Body of pancreas (tissue), 4 donors: ENCODE data around the gene YWHAQ. TPM values are rescaled to one million over a fixed set of nuclear protein-coding genes. Genes with fewer than 3 reads are reported as not detected.
"Not testable (repeated sequence)": the region's sequence is repeated elsewhere in the genome, so short reads cannot be mapped to it uniquely, and the experiment has no call there.

ENCODE experiments used
- ATAC-seq: fragments of 150-250 bp; one replicate; pipeline ENCODE4 v1.9.1; 2016
- DNase-seq, 4 donors: peaks; one replicate each; pipeline ENCODE4 v3.0.0-alpha.2; 2019
- H3K27ac ChIP-seq, 4 donors: fragments of 200-600 bp; sonication (generic); 1 replicate in 3 of 4; 2 replicates in 1 of 4; pipeline versions ENCODE4 v1.5.1 to v1.6.1; 2016 to 2019; ENCODE audit warnings: mild to moderate bottlenecking in 1 of 4, mixed read lengths in 1 of 4, moderate library complexity in 1 of 4
- H3K27me3 ChIP-seq, 2 donors: fragments of 200-600 bp; sonication (generic); one replicate each; pipeline ENCODE4 v1.6.0; 2016; ENCODE audit warnings: mild to moderate bottlenecking in 1 of 2
- H3K36me3 ChIP-seq, 2 donors: fragments of 200-600 bp; sonication (generic); replicated peaks in 1 of 2; 2 replicates each; pipeline ENCODE4 v1.5.1; 2016; ENCODE audit warnings: low read depth in 2 of 2; ENCODE audit not compliant: insufficient read depth in 1 of 2
- H3K4me1 ChIP-seq: fragments of 200-600 bp; sonication (generic); one replicate; pipeline ENCODE4 v1.6.0; 2016
- H3K4me3 ChIP-seq, 2 donors: fragments of 200-600 bp; sonication (generic); 1 replicate in 1 of 2; 2 replicates in 1 of 2; pipeline ENCODE4 v1.5.1; 2016 to 2019
- H3K9me3 ChIP-seq, 3 donors: fragments of 200-600 bp; sonication (generic); 1 replicate in 2 of 3; 2 replicates in 1 of 3; pipeline ENCODE4 v1.5.1; 2016
- POLR2A ChIP-seq, 3 donors: fragments of 450-650 bp; IDR thresholded peaks; one replicate each; pipeline ENCODE4 v1.6.1; 2016; ENCODE audit warnings: antibody characterized with exemption in 3 of 3, mild to moderate bottlenecking in 2 of 3
- WGBS, 2 donors: methylation state at CpG; one replicate each; pipeline ENCODE4 v1.1.5; 2017; 5-methylcytosine and 5-hydroxymethylcytosine counted together
- intact Hi-C: fragments of 100-400 bp; cut with DNase I; formaldehyde crosslinking; loops from one replicate; pipeline ENCODE4 v1.15.1; 2023
- total RNA-seq, 2 donors: library from RNA; depleted of rRNA; stranded (reverse); fragments of >200 nt; gene quantifications; one replicate each; pipeline ENCODE4 v1.1.0, GENCODE V29; 2016
- TF ChIP-seq, protein P1 (sequence below), 7 experiments: fragments of 450-650 bp in 4 of 7; fragments of 200-600 bp in 3 of 7; sonication (generic) in 3 of 7; IDR thresholded peaks; one replicate each; pipeline ENCODE4 v1.5.1; 2016 to 2019; ENCODE audit warnings: antibody characterized with exemption in 7 of 7

Gene YWHAQ
- total RNA-seq, 2 donors from 2014 or later, result 69.2 to 132 TPM

DNA sequence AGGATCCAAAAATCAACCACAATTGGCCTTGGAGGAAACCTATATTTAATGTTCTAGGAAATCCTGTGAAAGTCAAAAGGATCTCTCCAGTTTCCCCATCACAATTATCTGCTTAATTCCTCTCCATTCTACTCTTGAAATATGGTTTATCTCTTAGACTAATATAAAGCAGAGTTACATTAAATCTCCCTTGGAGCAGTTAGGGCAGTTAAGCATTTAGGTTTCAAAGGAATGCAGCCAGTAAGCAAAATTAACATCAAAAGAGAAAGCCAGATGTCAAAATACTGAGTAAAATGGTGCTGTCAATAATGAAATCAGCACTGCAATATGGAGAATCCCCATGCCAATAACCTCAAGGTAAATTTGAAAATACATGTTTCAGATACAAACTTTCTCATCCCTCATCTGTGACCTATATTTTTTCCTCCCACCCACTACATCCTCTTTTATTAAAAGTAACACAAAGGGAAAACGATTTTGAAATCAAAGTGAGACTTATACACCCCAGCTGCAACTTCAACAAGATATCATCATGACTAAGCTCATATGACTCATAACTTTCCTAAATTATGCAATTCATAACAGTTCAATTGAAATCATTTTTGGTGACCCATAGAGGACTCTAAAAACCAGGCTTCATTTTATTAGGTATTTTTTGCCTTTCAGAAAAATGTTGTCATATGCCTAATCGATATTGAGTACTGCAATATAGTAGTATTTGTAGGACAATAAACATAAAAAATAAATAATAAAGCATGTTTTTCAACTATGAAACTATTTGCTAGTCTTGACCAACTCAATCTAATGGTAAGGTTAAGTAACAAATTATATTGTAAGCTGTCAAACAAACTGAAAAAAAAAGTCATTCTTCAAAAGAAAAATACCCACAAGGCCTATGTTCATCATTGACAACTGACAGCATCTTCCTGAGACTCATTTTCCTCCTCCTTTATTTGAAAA is 78.3 kb downstream of the YWHAQ start:
- ATAC-seq (no peak), DNase-seq (no peak)
- Histone ChIP-seq H3K36me3 (no peaks in the 10 kb centered on the region), H3K4me3 (no peak overlapping the region), H3K27ac (peak overlapping the region in 3 of 4 donors; percentile 47 to 72 (median 64)), H3K27me3 (no peaks in the 10 kb centered on the region), H3K4me1 (peaks cover 33% of the 10 kb centered on the region), H3K9me3 (no peaks in the 10 kb centered on the region)
- TF ChIP-seq POLR2A (IDR thresholded peaks at IDR 0.05), result no peak
- TF ChIP-seq, protein P1, sequence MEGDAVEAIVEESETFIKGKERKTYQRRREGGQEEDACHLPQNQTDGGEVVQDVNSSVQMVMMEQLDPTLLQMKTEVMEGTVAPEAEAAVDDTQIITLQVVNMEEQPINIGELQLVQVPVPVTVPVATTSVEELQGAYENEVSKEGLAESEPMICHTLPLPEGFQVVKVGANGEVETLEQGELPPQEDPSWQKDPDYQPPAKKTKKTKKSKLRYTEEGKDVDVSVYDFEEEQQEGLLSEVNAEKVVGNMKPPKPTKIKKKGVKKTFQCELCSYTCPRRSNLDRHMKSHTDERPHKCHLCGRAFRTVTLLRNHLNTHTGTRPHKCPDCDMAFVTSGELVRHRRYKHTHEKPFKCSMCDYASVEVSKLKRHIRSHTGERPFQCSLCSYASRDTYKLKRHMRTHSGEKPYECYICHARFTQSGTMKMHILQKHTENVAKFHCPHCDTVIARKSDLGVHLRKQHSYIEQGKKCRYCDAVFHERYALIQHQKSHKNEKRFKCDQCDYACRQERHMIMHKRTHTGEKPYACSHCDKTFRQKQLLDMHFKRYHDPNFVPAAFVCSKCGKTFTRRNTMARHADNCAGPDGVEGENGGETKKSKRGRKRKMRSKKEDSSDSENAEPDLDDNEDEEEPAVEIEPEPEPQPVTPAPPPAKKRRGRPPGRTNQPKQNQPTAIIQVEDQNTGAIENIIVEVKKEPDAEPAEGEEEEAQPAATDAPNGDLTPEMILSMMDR (IDR thresholded peaks at IDR 0.05), result no peak
- WGBS, 2 donors, result 31 to 34% methylated on average over 2 of the region's 2 CpGs
- intact Hi-C loops, result no loop called here

DNA sequence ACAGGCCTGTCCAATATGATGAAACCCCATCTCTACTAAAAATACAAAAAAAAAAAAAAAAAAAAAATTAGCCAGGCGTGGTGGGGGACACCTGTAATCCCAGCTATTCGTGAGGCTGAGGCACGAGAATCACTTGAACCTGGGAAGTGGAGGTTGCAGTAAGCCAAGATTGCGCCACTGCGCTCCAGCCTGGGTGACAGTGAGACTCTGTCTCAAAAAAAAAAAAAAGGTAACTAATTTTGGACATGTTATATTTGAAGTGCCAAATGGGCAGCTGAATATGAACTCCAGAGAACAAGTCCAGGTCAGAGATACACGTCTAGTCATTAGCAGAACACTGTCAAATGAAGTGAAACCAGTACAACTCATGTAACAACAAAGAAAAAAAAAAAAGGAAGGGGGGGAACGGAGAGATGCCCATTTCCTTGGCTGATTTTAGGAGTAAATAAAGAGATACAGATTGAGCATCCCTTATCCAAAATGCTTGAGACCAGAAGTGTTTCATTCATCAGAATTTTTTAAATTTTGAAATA is 79.9 kb downstream of the YWHAQ start:
- H3K27ac ChIP-seq, H3K36me3 ChIP-seq, intact Hi-C loops, H3K9me3 ChIP-seq, ATAC-seq, DNase-seq, H3K4me3 ChIP-seq, H3K27me3 ChIP-seq: not testable (repeated sequence)
- WGBS, 2 donors, result 76 to 86% methylated on average over 7 of the region's 7 CpGs
- H3K4me1 ChIP-seq, result peaks cover 36% of the 10 kb centered on the region

DNA sequence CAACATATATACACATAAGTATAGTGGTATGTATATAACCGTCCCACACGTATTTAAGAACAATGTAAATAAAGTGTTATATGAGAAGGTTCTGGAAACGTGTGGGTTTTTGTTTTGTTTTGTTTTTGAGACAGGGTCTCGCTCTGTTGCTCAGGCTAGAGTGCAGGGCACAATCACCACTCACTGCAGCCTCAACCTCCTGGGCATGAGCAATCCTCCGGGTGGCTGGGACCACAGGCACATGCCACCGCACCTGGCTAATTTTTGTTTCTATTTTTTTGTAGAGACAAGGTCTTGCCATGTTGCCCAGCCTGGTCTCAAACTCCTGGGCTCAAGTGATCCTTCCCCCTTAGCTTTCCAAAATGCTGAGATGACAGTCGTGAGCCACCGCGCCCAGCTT is 81.4 kb downstream of the YWHAQ start:
- Histone ChIP-seq H3K36me3 (no peaks in the 10 kb centered on the region), H3K9me3 (no peaks in the 10 kb centered on the region), H3K4me1 (peaks cover 42% of the 10 kb centered on the region), H3K27ac (no peak overlapping the region), H3K27me3 (no peaks in the 10 kb centered on the region), H3K4me3 (no peak overlapping the region)
- WGBS, 2 donors, result 79 to 86% methylated on average over 9 of the region's 9 CpGs
- TF ChIP-seq, protein P1 (IDR thresholded peaks at IDR 0.05), result no peak
- no peak for TF ChIP-seq POLR2A (IDR thresholded peaks at IDR 0.05)
- no peak for DNase-seq
- intact Hi-C loops, result no loop called here
- no peak for ATAC-seq

DNA sequence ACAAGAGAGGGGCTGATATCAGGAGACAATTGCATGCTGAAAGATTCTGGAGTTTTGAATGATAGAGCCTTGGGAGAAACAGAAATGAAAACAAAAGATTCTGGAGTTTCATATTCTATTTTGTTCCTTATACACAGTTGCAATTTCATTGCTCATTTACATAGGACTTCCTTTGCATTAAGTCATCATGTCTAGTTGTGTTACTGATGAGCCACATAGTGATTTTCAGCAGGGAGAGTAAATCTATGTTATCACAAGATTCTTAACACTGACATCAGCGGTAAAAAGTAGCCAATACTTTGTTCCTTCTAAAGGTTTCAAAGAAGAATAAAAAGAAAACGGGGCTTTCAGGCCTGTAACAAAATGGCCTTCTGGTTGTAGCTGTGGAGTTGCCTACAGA is 82.3 kb downstream of the YWHAQ start:
- no peaks in the 10 kb centered on the region for H3K36me3 ChIP-seq
- peaks cover 43% of the 10 kb centered on the region for H3K4me1 ChIP-seq
- DNase-seq (no peak), ATAC-seq (no peak)
- no peak overlapping the region for H3K27ac ChIP-seq
- no peak overlapping the region for H3K4me3 ChIP-seq
- 76 to 86% methylated on average over 2 of the region's 2 CpGs for WGBS, 2 donors
- no peaks in the 10 kb centered on the region for H3K27me3 ChIP-seq
- intact Hi-C loops, result no loop called here
- TF ChIP-seq, protein P1 (IDR thresholded peaks at IDR 0.05), result no peak
- no peak for TF ChIP-seq POLR2A (IDR thresholded peaks at IDR 0.05)
- no peaks in the 10 kb centered on the region for H3K9me3 ChIP-seq

DNA sequence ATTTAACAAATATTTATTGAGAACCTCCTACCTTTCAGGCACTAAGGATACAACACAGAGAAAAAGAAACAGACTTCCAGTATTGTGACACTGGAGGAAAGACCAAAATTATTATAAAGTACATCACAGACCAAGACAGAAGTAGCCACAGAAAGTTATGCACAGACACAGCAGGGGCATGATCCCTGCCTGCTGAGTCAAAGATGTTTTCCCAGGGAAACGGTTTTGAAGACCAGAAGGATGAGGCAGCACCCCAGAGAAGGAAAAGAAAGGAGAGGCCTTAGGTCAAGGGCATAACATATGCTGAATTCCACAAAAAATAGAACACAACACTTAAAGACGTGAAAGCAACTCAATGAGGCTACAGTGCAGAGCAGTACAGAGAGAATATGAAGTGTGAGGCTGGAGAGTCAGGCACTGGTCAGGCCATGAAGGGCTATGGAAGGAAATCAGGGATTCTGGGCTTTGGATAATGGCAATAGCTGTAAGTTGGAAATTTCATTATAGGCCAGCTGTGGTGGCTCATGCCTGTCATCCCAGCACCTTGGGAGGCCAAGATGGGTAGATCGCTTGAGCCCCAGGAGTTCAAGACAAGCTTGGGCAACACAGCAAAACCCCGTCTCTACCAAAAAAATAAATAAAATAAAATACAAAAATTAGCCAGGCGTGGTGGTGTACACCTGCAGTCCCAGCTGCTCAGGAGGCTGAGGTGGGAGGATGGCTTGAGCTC is 83.4 kb downstream of the YWHAQ start:
- H3K4me1 ChIP-seq, result peaks cover 34% of the 10 kb centered on the region
- no peaks in the 10 kb centered on the region for H3K27me3 ChIP-seq

More for the DNA sequence above, 83.4 kb downstream of the YWHAQ start:
- 86 to 93% methylated on average over 5 of the region's 5 CpGs for WGBS, 2 donors
- no peak for TF ChIP-seq POLR2A (IDR thresholded peaks at IDR 0.05)
- Histone ChIP-seq H3K27ac (no peak overlapping the region), H3K36me3 (no peaks in the 10 kb centered on the region), H3K4me3 (no peak overlapping the region), H3K9me3 (no peaks in the 10 kb centered on the region)
- intact Hi-C loops, result no loop called here
- no peak for ATAC-seq
- no peak for DNase-seq
